Osteocyte (in vitro differentiated cells): ENCODE results near the gene EPHB2. TPM values are rescaled to one million over a fixed set of nuclear protein-coding genes. Genes with fewer than 3 reads are reported as not detected.
A peak's percentile ranks its signal among the peaks of the same experiment; 100 is the strongest.

Experiments used
- DNase-seq: peaks from one replicate; pipeline ENCODE4 v3.0.0; 2021; ENCODE audit warnings: mixed read lengths; ENCODE audit not compliant: unreplicated experiment; ENCODE audit errors: extremely low spot score
- H3K27ac Mint-ChIP-seq: one replicate; pipeline ENCODE4 v1.8.0; 2021; ENCODE audit warnings: mild to moderate bottlenecking, mixed read lengths; ENCODE audit not compliant: unreplicated experiment
- H3K27me3 Mint-ChIP-seq: one replicate; pipeline ENCODE4 v1.8.0; 2021; ENCODE audit warnings: mixed read lengths; ENCODE audit not compliant: unreplicated experiment
- H3K36me3 Mint-ChIP-seq: one replicate; pipeline ENCODE4 v1.8.0; 2021; ENCODE audit warnings: mixed read lengths; ENCODE audit not compliant: unreplicated experiment
- H3K4me1 Mint-ChIP-seq: one replicate; pipeline ENCODE4 v1.8.0; 2021; ENCODE audit warnings: mixed read lengths; ENCODE audit not compliant: unreplicated experiment
- H3K4me3 Mint-ChIP-seq: one replicate; pipeline ENCODE4 v1.8.0; 2021; ENCODE audit warnings: mild to moderate bottlenecking, moderate library complexity, mixed read lengths; ENCODE audit not compliant: unreplicated experiment
- H3K9me3 Mint-ChIP-seq: one replicate; pipeline ENCODE4 v1.8.0; 2021; ENCODE audit warnings: mixed read lengths; ENCODE audit not compliant: unreplicated experiment
- CTCF ChIP-seq: fragments of 200-600 bp; sonication (generic); IDR thresholded peaks from 2 replicates; pipeline ENCODE4 v1.5.0; 2021; ENCODE audit warnings: antibody characterized with exemption, mild to moderate bottlenecking, moderate library complexity
- total RNA-seq: library from RNA; stranded (reverse); gene quantifications from 2 replicates; pipeline ENCODE4 v1.2.1, GENCODE V29; 2021

The EPHB2 gene
- total RNA-seq, 1 donor from 2014 or later = 32.5 TPM

DNA sequence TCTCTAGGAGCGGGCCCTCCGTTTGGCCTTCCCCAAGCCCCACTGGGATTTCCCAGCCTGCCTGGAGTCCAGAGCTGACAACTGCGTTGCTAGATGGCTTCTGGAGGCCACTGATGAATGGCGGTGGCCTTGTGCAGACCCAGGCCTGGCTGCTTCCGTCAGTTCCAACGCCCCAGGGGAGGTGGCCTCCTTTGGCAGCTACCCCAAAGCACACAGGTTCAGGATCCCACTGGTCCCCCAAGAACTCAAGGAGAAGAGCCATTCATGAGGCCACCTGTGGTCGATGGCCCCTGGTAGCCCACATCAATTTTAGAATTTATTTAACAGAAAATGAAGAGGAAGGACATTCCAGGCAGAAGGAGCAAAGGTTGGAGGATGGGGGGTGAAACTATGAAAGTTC is 176.9 kb downstream of the EPHB2 start:
- no peak for DNase-seq
- H3K27ac Mint-ChIP-seq = no peak overlapping the region
- no peak overlapping the region for H3K4me3 Mint-ChIP-seq
- peaks cover 22% of the 10 kb centered on the region for H3K4me1 Mint-ChIP-seq
- no peak for TF ChIP-seq CTCF
- no peaks in the 10 kb centered on the region for H3K36me3 Mint-ChIP-seq
- H3K27me3 Mint-ChIP-seq = no peaks in the 10 kb centered on the region
- H3K9me3 Mint-ChIP-seq = no peaks in the 10 kb centered on the region

DNA sequence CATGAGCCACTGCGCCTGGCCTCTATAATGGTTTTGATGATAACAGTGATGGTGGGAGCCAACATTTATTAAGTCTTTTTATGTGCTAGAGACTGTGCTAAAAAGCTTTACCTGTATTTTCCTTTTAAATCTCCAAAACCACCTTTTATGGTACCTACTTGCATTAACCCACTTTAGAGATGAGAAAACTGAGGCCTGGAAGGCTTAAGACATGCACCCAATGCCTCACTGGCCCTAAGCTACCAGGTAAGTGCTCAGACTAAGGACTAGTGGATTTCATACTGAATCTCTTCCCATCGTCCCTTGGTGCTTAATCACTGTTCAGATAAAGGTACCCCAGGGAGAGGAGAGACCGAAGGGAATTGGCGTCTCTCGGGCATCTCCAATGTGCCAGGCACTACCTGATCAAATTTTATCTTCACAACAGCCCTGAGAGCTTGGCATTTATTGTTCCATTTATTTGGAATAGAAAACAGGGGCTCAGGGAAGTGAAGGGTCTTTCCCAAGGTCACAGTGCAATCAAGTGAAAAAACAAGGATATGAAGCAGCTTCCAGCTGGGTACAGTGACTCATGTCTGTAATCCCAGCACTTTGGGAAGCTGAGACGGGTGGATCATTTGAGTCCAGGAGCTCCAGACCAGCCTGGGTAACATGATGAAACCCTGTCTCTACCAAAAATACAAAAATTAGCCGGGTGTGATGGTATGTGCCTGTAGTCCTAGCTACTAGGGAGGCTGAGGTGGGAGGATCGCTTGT is 177.9 kb downstream of the EPHB2 start:
- H3K27ac Mint-ChIP-seq = peak overlapping the region; percentile 83
- no peaks in the 10 kb centered on the region for H3K27me3 Mint-ChIP-seq
- H3K36me3 Mint-ChIP-seq = peaks cover 3% of the 10 kb centered on the region
- no peak for DNase-seq
- H3K4me1 Mint-ChIP-seq = peaks cover 22% of the 10 kb centered on the region
- no peaks in the 10 kb centered on the region for H3K9me3 Mint-ChIP-seq
- TF ChIP-seq CTCF = no peak
- H3K4me3 Mint-ChIP-seq = no peak overlapping the region

DNA sequence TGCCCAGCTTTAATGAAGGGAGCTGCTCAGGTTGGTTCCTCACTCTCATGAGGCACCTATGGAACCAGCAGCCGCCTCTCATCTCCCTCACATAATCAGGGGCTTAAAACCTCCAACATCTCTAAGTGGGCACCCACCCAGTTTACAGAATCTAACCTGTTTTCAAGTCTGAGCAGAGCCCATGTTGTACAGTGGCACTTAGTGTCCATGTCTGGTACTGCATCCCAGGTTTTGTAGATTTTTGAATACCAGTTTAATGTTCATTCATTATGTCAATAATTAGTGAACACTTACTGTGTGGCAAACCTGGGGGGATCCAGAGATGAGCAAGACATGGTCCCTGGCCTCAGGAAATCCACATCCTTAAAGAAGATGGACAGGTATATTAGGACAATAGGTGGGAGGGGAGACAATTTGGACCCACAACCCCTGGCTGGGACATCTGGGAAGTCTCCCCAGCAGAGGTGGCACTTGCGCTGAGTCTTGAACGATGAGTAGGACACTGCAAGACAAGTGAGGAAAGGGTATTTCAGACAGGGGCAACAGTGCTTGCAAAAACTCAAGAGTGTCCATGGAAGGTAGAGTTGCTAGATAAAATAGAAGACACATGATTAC is 178.7 kb downstream of the EPHB2 start:
- peak; percentile 86 for TF ChIP-seq CTCF
- Mint-ChIP-seq H3K36me3 (peaks cover 6% of the 10 kb centered on the region), H3K4me1 (peaks cover 22% of the 10 kb centered on the region), H3K27me3 (no peaks in the 10 kb centered on the region), H3K27ac (peak overlapping the region; percentile 83), H3K9me3 (no peaks in the 10 kb centered on the region), H3K4me3 (no peak overlapping the region)
- DNase-seq = no peak

DNA sequence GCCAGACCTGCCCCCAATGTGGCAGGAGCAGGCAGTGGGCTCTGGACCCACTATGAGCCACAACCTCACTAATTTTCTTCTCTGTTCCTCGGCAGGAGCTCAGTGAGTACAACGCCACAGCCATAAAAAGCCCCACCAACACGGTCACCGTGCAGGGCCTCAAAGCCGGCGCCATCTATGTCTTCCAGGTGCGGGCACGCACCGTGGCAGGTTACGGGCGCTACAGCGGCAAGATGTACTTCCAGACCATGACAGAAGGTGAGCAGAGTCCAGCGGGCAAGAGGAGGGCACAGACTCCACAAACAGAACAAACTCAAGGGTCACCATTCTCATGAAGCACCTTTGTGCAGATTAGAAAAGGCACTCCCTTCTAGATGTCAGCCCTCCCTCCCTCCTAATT is 182.2 kb downstream of the EPHB2 start:
- peaks cover 6% of the 10 kb centered on the region for H3K36me3 Mint-ChIP-seq
- no peaks in the 10 kb centered on the region for H3K9me3 Mint-ChIP-seq
- no peak overlapping the region for H3K27ac Mint-ChIP-seq
- H3K4me1 Mint-ChIP-seq = peaks cover 9% of the 10 kb centered on the region
- no peaks in the 10 kb centered on the region for H3K27me3 Mint-ChIP-seq
- no peak overlapping the region for H3K4me3 Mint-ChIP-seq
- DNase-seq = no peak
- TF ChIP-seq CTCF = no peak

DNA sequence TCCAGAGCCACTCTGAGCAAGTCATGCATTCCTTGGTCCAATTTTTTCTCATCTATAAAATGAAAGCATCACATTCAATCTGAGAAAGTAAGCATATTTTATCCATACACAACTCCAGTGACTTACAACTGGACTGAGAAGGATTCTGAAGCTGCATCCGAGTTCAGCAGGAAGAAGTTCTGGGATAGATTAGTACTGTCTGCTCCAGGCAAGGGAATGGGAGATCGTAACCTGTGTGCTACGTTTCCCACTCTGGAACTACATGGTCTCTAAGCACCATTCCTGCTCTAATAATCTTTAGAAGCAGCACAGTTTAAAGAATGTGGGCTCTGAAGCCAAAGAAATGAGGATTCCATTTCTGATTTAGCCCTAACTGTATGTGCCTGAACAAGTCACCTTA is 182.7 kb downstream of the EPHB2 start:
- Mint-ChIP-seq H3K4me1 (peaks cover 9% of the 10 kb centered on the region), H3K9me3 (no peaks in the 10 kb centered on the region), H3K27ac (no peak overlapping the region), H3K36me3 (peaks cover 6% of the 10 kb centered on the region), H3K27me3 (no peaks in the 10 kb centered on the region), H3K4me3 (no peak overlapping the region)
- TF ChIP-seq CTCF = no peak
- no peak for DNase-seq
